Activated naive CD4-positive, alpha-beta T cell treated with anti-CD3 and anti-CD28 coated beads, Interleukin-2, amount 50 U/mL, for 72 hours (primary cell): Measurements from ENCODE around the gene PLEKHA5. TPM values are rescaled to one million over a fixed set of nuclear protein-coding genes. Genes with fewer than 3 reads are reported as not detected.

Experiments
- ATAC-seq, 2 donors: fragments of 150-1000 bp; cut with Tn5 transposase; 2 replicates each; pipeline ENCODE4 v1.10.0; 2021; ENCODE audit warnings: mild to moderate bottlenecking in 2 of 2, moderate library complexity in 2 of 2
- DNase-seq, 2 donors: peaks; one replicate each; pipeline ENCODE4 v3.0.0; 2021 to 2022; ENCODE audit warnings: low spot score in 2 of 2
- H3K27ac Mint-ChIP-seq, 2 donors: one replicate each; pipeline ENCODE4 v1.8.0; 2022; ENCODE audit warnings: mild to moderate bottlenecking in 2 of 2, mixed read lengths in 2 of 2
- H3K36me3 Mint-ChIP-seq, 2 donors: one replicate each; pipeline ENCODE4 v1.8.0; 2022; ENCODE audit warnings: mixed read lengths in 2 of 2
- H3K9me3 Mint-ChIP-seq, 2 donors: one replicate each; pipeline ENCODE4 v1.8.0; 2022; ENCODE audit warnings: mixed read lengths in 2 of 2
- total RNA-seq, 2 donors: library from RNA; stranded (reverse); gene quantifications; one replicate each; pipeline ENCODE4 v1.2.3, GENCODE V29; 2022

The PLEKHA5 gene
- total RNA-seq, 2 donors from 2014 or later = 0.66 to 2.9 TPM

- no peak overlapping the region for H3K27ac Mint-ChIP-seq
- no peak for ATAC-seq
Measured at GRCh38 chr12:19248929-19249602, 119.5 kb downstream of the PLEKHA5 start.

DNA sequence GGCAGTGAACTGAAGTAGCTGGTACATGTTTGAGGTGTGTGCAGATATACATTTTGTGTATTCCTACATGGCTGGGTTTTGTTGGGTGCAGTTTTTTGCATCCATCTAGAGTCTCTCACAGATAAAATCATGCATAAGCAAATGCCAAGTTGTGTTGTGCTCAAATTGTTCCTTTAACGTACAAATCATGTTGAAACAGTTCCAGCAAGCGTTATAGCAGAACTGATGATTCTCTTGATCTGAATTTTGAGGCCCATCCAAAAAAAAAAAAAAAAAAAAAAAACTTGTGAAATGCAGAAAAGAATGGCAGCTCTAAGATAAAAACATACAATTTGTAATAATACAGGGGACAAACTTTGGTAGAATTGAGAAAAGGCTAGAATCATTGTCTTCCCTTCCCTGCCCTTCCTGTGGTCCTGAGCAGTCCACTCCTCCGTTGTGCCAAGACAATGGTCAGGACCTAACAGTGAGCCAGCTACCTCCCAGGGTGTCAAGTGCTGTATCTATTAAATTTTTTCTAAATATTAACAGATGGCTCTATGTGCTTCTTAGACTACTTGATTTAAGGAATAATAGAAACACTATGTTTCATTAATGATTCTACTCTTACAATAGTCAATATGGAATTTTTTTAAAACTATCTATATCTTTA is 122.1 kb downstream of the PLEKHA5 start:
- no peaks in the 10 kb centered on the region for H3K36me3 Mint-ChIP-seq
- DNase-seq (no peak), ATAC-seq (no peak)
- no peak overlapping the region for H3K27ac Mint-ChIP-seq
- no peaks in the 10 kb centered on the region for H3K9me3 Mint-ChIP-seq

More at GRCh38 chr12:19248929-19249602, 119.5 kb downstream of the PLEKHA5 start:
- no peaks in the 10 kb centered on the region for H3K9me3 Mint-ChIP-seq
- no peaks in the 10 kb centered on the region for H3K36me3 Mint-ChIP-seq
- DNase-seq = no peak

- ATAC-seq (no peak), DNase-seq (no peak)
- no peak overlapping the region for H3K27ac Mint-ChIP-seq
- H3K9me3 Mint-ChIP-seq = no peaks in the 10 kb centered on the region
- no peaks in the 10 kb centered on the region for H3K36me3 Mint-ChIP-seq
Measured at GRCh38 chr12:19260135-19260534, 130.6 kb downstream of the PLEKHA5 start.

- DNase-seq = no peak
- Mint-ChIP-seq H3K9me3 (no peaks in the 10 kb centered on the region), H3K27ac (no peak overlapping the region), H3K36me3 (no peaks in the 10 kb centered on the region)
- no peak for ATAC-seq
Measured at GRCh38 chr12:19261773-19262172, 132.2 kb downstream of the PLEKHA5 start.

GRCh38 chr12:19263672-19264071 is 134.1 kb downstream of the PLEKHA5 start:
- ATAC-seq (no peak), DNase-seq (no peak)
- Mint-ChIP-seq H3K36me3 (no peaks in the 10 kb centered on the region), H3K9me3 (no peaks in the 10 kb centered on the region), H3K27ac (no peak overlapping the region)

- no peak overlapping the region for H3K27ac Mint-ChIP-seq
Measured at GRCh38 chr12:19273482-19274330, 144.2 kb downstream of the PLEKHA5 start.

GRCh38 chr12:19276767-19277166 is 147.2 kb downstream of the PLEKHA5 start:
- no peak overlapping the region for H3K27ac Mint-ChIP-seq
- H3K9me3 Mint-ChIP-seq = peaks cover 0 to 4% of the 10 kb centered on the region in 2 donors
- no peak for ATAC-seq
- no peaks in the 10 kb centered on the region for H3K36me3 Mint-ChIP-seq
- no peak for DNase-seq

More at GRCh38 chr12:19273482-19274330, 144.2 kb downstream of the PLEKHA5 start:
- H3K9me3 Mint-ChIP-seq = peaks cover 0 to 4% of the 10 kb centered on the region in 2 donors
- DNase-seq (peak in 1 of 2 donors; percentile 20), ATAC-seq (peak; percentile 56 to 83)
- no peaks in the 10 kb centered on the region for H3K36me3 Mint-ChIP-seq

- H3K36me3 Mint-ChIP-seq = no peaks in the 10 kb centered on the region
- DNase-seq = no peak
- ATAC-seq = no peak
- peaks cover 0 to 4% of the 10 kb centered on the region in 2 donors for H3K9me3 Mint-ChIP-seq
- H3K27ac Mint-ChIP-seq = no peak overlapping the region
Measured at GRCh38 chr12:19277711-19278110, 148.2 kb downstream of the PLEKHA5 start.

DNA sequence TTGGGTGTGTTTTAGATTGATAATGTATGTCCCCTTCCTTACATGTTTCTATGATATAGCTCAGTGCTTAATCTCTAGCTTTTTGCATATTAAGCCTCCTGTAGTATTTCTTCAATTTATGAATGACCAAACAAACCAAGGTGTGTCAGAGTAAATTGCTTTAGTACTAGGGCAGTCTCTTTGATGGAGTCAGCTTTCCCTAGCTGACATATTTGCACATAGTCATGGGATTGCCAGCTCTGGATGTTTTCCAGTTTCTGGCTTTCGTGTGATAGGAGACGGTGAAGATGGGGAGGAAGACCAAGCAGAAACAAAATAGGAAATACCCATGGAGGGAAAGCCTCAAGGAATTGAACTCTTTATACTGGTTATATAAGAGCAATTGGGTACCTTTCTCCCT is 148.9 kb downstream of the PLEKHA5 start:
- DNase-seq (no peak), ATAC-seq (no peak)
- Mint-ChIP-seq H3K27ac (no peak overlapping the region), H3K9me3 (peaks cover 0 to 4% of the 10 kb centered on the region in 2 donors), H3K36me3 (no peaks in the 10 kb centered on the region)

DNA sequence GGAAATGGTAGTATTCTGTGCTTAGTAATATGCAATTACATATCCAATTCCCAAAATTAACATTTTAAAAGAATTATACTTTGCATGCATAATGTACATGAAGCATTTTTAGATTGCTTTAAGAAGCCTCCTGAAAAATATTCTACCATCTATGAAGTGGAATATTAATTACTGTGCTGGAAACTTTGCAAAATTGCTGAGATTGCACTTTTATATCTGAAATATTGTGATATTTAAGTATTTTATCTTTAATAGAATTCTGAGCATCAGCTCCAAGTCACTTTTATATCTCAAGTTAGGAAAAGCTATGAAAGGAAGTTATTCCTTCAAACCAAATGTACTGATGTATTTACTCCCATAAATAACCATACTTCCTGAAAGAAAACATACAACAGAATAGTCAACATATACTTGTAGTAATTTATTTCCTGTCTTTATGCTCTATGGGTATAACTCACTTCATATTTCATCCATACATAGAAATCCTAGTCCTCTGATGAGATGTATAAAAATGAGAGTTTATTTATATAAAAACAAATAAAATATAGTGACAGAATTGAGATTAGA is 152.7 kb downstream of the PLEKHA5 start:
- Mint-ChIP-seq H3K36me3 (no peaks in the 10 kb centered on the region), H3K9me3 (no peaks in the 10 kb centered on the region), H3K27ac (no peak overlapping the region)
- DNase-seq (no peak), ATAC-seq (no peak)

DNA sequence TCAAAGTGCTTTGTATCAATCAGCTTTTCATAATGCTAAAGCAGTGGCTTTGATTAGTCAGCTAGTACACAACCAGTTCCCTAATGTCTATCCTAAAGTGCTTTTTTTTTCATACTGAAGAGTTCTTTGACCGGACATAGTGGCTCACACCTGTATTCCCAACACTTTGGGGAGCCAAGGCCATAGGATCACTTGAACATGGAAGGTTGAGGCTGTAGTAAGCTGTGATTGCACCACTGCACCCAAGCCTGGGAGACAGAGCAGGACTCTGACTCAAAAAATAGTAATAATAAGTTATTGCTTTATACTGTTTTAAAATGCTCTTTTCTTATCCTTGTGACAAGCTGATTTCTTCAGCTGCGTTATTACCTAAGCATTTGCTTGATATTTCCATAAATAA is 155.1 kb downstream of the PLEKHA5 start:
- DNase-seq (no peak), ATAC-seq (no peak)
- Mint-ChIP-seq H3K27ac (no peak overlapping the region), H3K36me3 (no peaks in the 10 kb centered on the region), H3K9me3 (no peaks in the 10 kb centered on the region)

GRCh38 chr12:19285793-19286448 is 156.4 kb downstream of the PLEKHA5 start:
- Mint-ChIP-seq H3K27ac (no peak overlapping the region), H3K9me3 (no peaks in the 10 kb centered on the region), H3K36me3 (no peaks in the 10 kb centered on the region)
- no peak for ATAC-seq
- DNase-seq = no peak

GRCh38 chr12:19287302-19287701 is 157.8 kb downstream of the PLEKHA5 start:
- no peak overlapping the region for H3K27ac Mint-ChIP-seq
- no peak for DNase-seq
- no peak for ATAC-seq
- H3K9me3 Mint-ChIP-seq = no peaks in the 10 kb centered on the region
- no peaks in the 10 kb centered on the region for H3K36me3 Mint-ChIP-seq

DNA sequence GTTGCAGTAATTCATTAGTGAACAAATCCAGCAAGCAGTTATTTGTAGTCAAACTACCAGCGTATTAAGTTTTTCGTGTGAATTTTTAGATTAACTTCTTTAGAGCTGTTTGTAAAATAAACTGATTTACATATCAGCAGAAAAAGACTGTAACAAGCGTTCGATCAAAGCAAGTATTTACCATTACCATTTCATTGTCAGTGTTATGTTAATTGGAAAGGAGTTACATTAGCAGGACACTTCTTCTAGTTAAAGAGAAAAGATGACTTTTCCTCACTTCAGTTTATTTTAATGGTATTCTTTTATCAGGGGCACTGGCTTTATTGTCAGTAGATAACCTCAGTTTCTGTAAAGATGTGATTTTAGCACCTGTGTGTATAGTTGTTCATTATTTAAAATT is 158.6 kb downstream of the PLEKHA5 start:
- DNase-seq = no peak
- Mint-ChIP-seq H3K27ac (no peak overlapping the region), H3K36me3 (no peaks in the 10 kb centered on the region), H3K9me3 (no peaks in the 10 kb centered on the region)
- no peak for ATAC-seq

DNA sequence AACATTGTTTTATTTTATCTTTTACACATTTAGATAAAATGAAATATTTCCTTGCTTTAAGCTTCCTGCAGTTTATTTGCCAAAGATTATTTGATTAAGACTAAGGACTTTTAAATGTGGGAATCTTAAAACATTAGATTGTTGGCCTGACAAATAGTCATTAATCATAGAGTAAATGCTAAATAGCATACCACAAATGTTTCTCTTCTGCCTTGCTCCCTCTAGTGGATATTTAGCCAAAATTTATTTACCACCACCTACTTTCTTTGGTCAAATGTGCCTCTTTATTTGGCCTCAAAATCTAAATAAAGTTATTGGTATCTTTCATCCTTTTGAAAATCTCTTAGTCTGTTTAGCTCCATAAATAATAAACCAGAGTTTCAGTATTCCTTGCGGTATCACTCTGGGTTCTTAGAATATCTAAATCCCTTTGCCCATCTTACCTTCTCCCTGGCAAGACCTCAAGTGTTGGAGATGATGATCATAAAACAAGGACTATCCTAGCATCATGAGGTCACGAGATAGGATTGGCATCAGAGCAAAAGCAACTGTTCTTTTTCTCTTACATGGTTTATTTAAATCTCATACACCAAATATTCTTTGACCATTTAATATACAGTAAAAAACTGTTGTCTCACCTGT is 159.2 kb downstream of the PLEKHA5 start:
- ATAC-seq (no peak), DNase-seq (no peak)
- Mint-ChIP-seq H3K9me3 (no peaks in the 10 kb centered on the region), H3K36me3 (no peaks in the 10 kb centered on the region), H3K27ac (no peak overlapping the region)
